Measurements from ENCODE around the gene CACNA1D. TPM values are rescaled to one million over a fixed set of nuclear protein-coding genes. Genes with fewer than 3 reads are reported as not detected.
"Not testable (repeated sequence)": the region's sequence is repeated elsewhere in the genome, so short reads cannot be mapped to it uniquely, and the experiment has no call there.

The CACNA1D gene
- total and polyA plus RNA-seq, 8 donors: 5.3 to 22.8 (median 11.6) TPM

- no peak for DNase-seq
- 69 to 73% methylated on average over 3 of the region's 3 CpGs for WGBS, 2 donors
- no peak for ATAC-seq
- no peak for FAIRE-seq
- H3K27me3 ChIP-seq: no peaks in the 10 kb centered on the region
- H3K9me3 ChIP-seq: no peaks in the 10 kb centered on the region
- peaks cover 0 to 7% (median 0%) of the 10 kb centered on the region in 3 donors for H3K4me1 ChIP-seq
- H3K27ac ChIP-seq: no peak overlapping the region
- no peak for TF ChIP-seq CTCF (IDR thresholded peaks at IDR 0.05)
- H3K36me3 ChIP-seq: no peaks in the 10 kb centered on the region
- intact Hi-C loops (cut with DNase I): no loop called here
- no peak overlapping the region for H3K4me3 ChIP-seq
Observed at GRCh38 chr3:53635041-53635440, 140.6 kb downstream of the CACNA1D start.

GRCh38 chr3:53638806-53639205, 144.4 kb downstream of the CACNA1D start:
- H3K36me3 ChIP-seq; intact Hi-C loops (cut with DNase I); H3K27me3 ChIP-seq; H3K4me3 ChIP-seq; H3K9me3 ChIP-seq; H3K4me1 ChIP-seq; H3K27ac ChIP-seq; FAIRE-seq; DNase-seq: not testable (repeated sequence)
- 44 to 52% methylated on average over 4 of the region's 4 CpGs for WGBS, 2 donors
- peak in 3 of 4 donors; percentile 31 to 56 (median 38) for ATAC-seq

DNA sequence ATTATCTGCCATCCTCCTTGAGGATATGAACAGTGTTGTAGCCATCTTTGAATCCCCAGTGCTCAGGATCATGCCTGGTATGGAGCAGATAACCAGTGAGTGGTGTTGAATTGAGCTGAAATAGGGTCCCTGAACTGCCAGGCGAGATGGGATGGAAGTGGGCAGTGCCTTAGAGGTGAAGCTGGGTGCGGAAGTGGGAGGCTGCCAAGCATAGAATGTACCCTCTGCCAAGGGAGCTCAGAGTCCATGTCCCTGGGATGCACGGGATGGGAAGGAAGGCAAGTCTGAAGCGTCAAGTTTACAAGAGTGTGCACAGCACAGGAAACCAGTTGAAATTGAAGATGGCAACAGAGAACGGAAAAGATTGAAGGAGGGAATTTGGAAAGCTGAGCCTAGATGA, 147.0 kb downstream of the CACNA1D start:
- 78 to 84% methylated on average over 5 of the region's 5 CpGs for WGBS, 2 donors
- TF ChIP-seq CTCF (IDR thresholded peaks at IDR 0.05): no peak
- FAIRE-seq: no peak

DNA sequence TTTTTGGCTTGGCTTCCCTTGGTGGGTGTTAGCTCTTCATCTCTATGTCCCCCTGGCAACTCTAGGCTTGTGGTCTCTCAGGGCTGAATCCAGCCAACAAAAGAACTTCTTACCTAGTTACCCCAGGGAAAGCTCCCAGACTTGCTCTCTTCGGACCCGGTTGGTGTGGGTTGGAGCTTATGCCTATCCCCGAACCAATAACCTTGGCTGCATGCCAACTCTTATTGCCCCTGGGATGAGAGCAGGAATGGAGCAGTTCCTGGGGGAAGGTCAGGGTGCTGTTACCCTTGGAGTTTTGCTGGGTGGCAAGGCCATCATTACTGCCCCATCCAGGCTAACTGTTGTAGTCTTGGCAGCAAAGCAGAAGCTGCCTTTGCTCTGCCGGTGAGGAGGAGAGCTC, 147.8 kb downstream of the CACNA1D start:
- TF ChIP-seq CTCF (IDR thresholded peaks at IDR 0.05): no peak
- H3K4me1 ChIP-seq: no peaks in the 10 kb centered on the region
- no peak overlapping the region for H3K27ac ChIP-seq
- no peak overlapping the region for H3K4me3 ChIP-seq
- H3K9me3 ChIP-seq: no peaks in the 10 kb centered on the region
- intact Hi-C loops (cut with DNase I): no loop called here
- FAIRE-seq (no peak), DNase-seq (no peak), ATAC-seq (no peak)
- no peaks in the 10 kb centered on the region for H3K36me3 ChIP-seq
- H3K27me3 ChIP-seq: no peaks in the 10 kb centered on the region
- WGBS, 2 donors: 62 to 68% methylated on average over 4 of the region's 4 CpGs

More for the DNA sequence above, 147.0 kb downstream of the CACNA1D start:
- Histone ChIP-seq H3K9me3 (no peaks in the 10 kb centered on the region), H3K4me1 (no peaks in the 10 kb centered on the region), H3K27ac (no peak overlapping the region), H3K4me3 (no peak overlapping the region), H3K36me3 (no peaks in the 10 kb centered on the region), H3K27me3 (no peaks in the 10 kb centered on the region)
- DNase-seq: no peak
- ATAC-seq: no peak
- intact Hi-C loops (cut with DNase I): no loop called here

DNA sequence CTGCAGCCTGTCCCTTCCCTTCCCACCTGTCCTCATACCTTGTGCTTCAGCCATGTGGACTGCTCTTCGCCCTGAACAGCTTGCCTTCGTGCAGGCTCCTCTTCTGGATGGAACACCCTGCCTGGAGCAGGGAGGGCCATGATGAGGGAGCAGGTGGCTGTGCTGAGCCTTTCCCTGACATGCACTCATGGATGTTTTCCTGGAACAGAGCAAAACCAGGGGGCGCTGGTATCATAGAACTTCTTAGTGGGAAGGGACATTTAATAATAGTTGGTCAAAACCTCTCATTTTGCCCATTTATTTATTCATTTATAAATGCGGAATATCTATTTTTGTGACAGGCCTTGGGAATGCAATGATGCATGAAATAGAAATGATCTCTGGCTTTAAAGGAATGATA, 149.3 kb downstream of the CACNA1D start:
- intact Hi-C loops (cut with DNase I): no loop called here
- Histone ChIP-seq H3K9me3 (no peaks in the 10 kb centered on the region), H3K36me3 (no peaks in the 10 kb centered on the region), H3K27ac (no peak overlapping the region), H3K4me3 (no peak overlapping the region), H3K27me3 (no peaks in the 10 kb centered on the region), H3K4me1 (no peaks in the 10 kb centered on the region)
- DNase-seq: no peak
- FAIRE-seq: no peak
- no peak for TF ChIP-seq CTCF (IDR thresholded peaks at IDR 0.05)
- WGBS, 2 donors: 66 to 70% methylated on average over 4 of the region's 4 CpGs
- peak in 1 of 4 donors; percentile 21 for ATAC-seq

DNA sequence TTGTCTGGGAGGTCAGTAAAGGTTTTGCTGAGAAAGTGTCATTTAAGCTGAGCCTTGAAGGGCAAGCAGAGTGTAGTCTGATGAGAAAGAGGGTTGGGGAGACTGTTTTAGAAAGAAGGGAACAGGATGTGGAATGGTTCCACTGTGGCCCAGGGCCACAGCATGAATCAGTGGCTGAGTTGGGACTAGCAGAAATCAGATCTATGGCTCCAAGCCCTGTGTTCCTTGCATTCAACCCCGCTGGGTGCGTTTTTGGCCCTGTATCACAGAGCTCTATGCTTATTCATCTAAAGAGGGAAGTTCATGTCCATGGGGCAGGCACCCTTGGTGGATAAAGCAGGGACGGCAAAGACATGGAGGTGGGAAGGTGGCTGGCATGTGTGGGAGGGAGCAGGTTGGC, 151.3 kb downstream of the CACNA1D start:
- Histone ChIP-seq H3K27me3 (no peaks in the 10 kb centered on the region), H3K9me3 (no peaks in the 10 kb centered on the region), H3K4me1 (no peaks in the 10 kb centered on the region), H3K36me3 (no peaks in the 10 kb centered on the region), H3K4me3 (no peak overlapping the region), H3K27ac (no peak overlapping the region)
- FAIRE-seq (no peak), ATAC-seq (no peak), DNase-seq (no peak)
- intact Hi-C loops (cut with DNase I): no loop called here
- WGBS, 2 donors: 61 to 71% methylated on average over 3 of the region's 3 CpGs
- no peak for TF ChIP-seq CTCF (IDR thresholded peaks at IDR 0.05)
